Lung (tissue), 12 donors: ENCODE data around the gene TNIK. TPM values are rescaled to one million over a fixed set of nuclear protein-coding genes. Genes with fewer than 3 reads are reported as not detected.

Experiments
- ATAC-seq: fragments of 200-7000 bp; cut with Tn5 transposase; one replicate; pipeline ENCODE4 v1.9.1; 2020; ENCODE audit warnings: moderate number of reproducible peaks; ENCODE audit not compliant: insufficient read depth, low FRiP score
- DNase-seq, 3 donors: peaks; one replicate each; pipeline ENCODE4 v3.0.0-alpha.2; 2013 to 2017
- H3K27ac ChIP-seq, 2 donors: one replicate each; pipeline ENCODE4 v1.5.1; 2013; ENCODE audit warnings: mild to moderate bottlenecking in 2 of 2, moderate library complexity in 2 of 2, control low read depth in 1 of 2, inconsistent platforms in 1 of 2, low read depth in 1 of 2, low read length in 1 of 2
- H3K27me3 ChIP-seq, 3 donors: one replicate each; pipeline ENCODE4 v1.5.1; 2013; ENCODE audit warnings: low read length in 2 of 3; ENCODE audit not compliant: control insufficient read depth in 3 of 3, insufficient read depth in 3 of 3
- H3K36me3 ChIP-seq, 4 donors: one replicate each; pipeline ENCODE4 v1.5.1; 2013; ENCODE audit warnings: low read length in 4 of 4, mild to moderate bottlenecking in 1 of 4, moderate library complexity in 1 of 4; ENCODE audit not compliant: control insufficient read depth in 4 of 4, insufficient read depth in 4 of 4
- H3K4me1 ChIP-seq, 5 donors: one replicate each; pipeline ENCODE4 v1.5.1; 2013; ENCODE audit warnings: low read length in 5 of 5, mild to moderate bottlenecking in 2 of 5, moderate library complexity in 1 of 5; ENCODE audit not compliant: control insufficient read depth in 5 of 5, insufficient read depth in 5 of 5
- H3K4me3 ChIP-seq: one replicate; pipeline ENCODE4 v1.5.1; 2013; ENCODE audit warnings: mild to moderate bottlenecking, control low read depth, moderate library complexity
- H3K9ac ChIP-seq, 2 donors: one replicate each; pipeline ENCODE4 v1.5.1; 2013; ENCODE audit warnings: low read length in 2 of 2, control low read depth in 1 of 2; ENCODE audit not compliant: insufficient read depth in 1 of 2
- H3K9me3 ChIP-seq, 4 donors: one replicate each; pipeline ENCODE4 v1.5.1; 2013; ENCODE audit warnings: low read length in 3 of 4, mild to moderate bottlenecking in 1 of 4, moderate library complexity in 1 of 4; ENCODE audit not compliant: control insufficient read depth in 4 of 4, insufficient read depth in 3 of 4
- CTCF ChIP-seq: IDR thresholded peaks from 2 replicates; pipeline ENCODE4 v1.5.1; 2012; ENCODE audit warnings: mild to moderate bottlenecking; ENCODE audit errors: control extremely low read depth, extremely low read depth
- WGBS, 2 donors: extraction: QIAGEN DNeasy Blood & Tissue Kit; methylation state at CpG; one replicate each; pipeline ENCODE4 v1.1.7; 2013; 5-methylcytosine and 5-hydroxymethylcytosine counted together
- polyA plus RNA-seq, 2 donors: library from polyadenylated mRNA; stranded (reverse); fragments of 200-250 nt; gene quantifications; one replicate each; pipeline ENCODE4 v1.2.1, GENCODE V29; 2013
- total RNA-seq, 2 donors: library from RNA; depleted of rRNA in 1 of 2; stranded (reverse); fragments of >200 nt in 1 of 2; gene quantifications; one replicate each; pipeline ENCODE4 v1.2.1, GENCODE V29; 2014 to 2021
- donor health status: control.
- donor health status: control.
- donor health status: Bipolar disorder and iron deficiency.
- donor health status: healthy.
- donor health status: DM: yes; HTN: yes; CAD: no.

Gene TNIK
- total and polyA plus RNA-seq, 4 donors: 9.4 to 36.3 (median 14.3) TPM

GRCh38 chr3:171446801-171447578 is 13.2 kb downstream of the TNIK start:
- H3K36me3 ChIP-seq: no peaks in the 10 kb centered on the region
- ATAC-seq: no peak
- TF ChIP-seq CTCF: no peak

GRCh38 chr3:171446301-171446700 is 13.9 kb downstream of the TNIK start:
- no peak overlapping the region for H3K27ac ChIP-seq

More at GRCh38 chr3:171446801-171447578, 13.2 kb downstream of the TNIK start:
- Histone ChIP-seq H3K9ac (no peak overlapping the region), H3K27me3 (no peaks in the 10 kb centered on the region), H3K4me1 (peaks cover 0 to 33% (median 10%) of the 10 kb centered on the region in 5 donors), H3K9me3 (no peaks in the 10 kb centered on the region), H3K4me3 (no peak overlapping the region), H3K27ac (no peak overlapping the region)
- 85 to 97% methylated on average over 12 of the region's 12 CpGs for WGBS, 2 donors
- DNase-seq: no peak

GRCh38 chr3:171445620-171446204 is 14.5 kb downstream of the TNIK start:
- no peak overlapping the region for H3K27ac ChIP-seq
- H3K36me3 ChIP-seq: no peaks in the 10 kb centered on the region
- no peak overlapping the region for H3K9ac ChIP-seq
- TF ChIP-seq CTCF: no peak
- ATAC-seq (no peak), DNase-seq (no peak)
- peaks cover 0 to 30% (median 10%) of the 10 kb centered on the region in 5 donors for H3K4me1 ChIP-seq
- no peak overlapping the region for H3K4me3 ChIP-seq
- no peaks in the 10 kb centered on the region for H3K9me3 ChIP-seq
- no peaks in the 10 kb centered on the region for H3K27me3 ChIP-seq
- WGBS, 2 donors: 85 to 93% methylated on average over 6 of the region's 6 CpGs

More at GRCh38 chr3:171446301-171446700, 13.9 kb downstream of the TNIK start:
- peaks cover 0 to 32% (median 10%) of the 10 kb centered on the region in 5 donors for H3K4me1 ChIP-seq
- H3K27me3 ChIP-seq: no peaks in the 10 kb centered on the region
- ATAC-seq (no peak), DNase-seq (no peak)
- no peak overlapping the region for H3K9ac ChIP-seq
- TF ChIP-seq CTCF: no peak
- no peak overlapping the region for H3K4me3 ChIP-seq
- H3K9me3 ChIP-seq: no peaks in the 10 kb centered on the region
- WGBS, 2 donors: 69 to 86% methylated on average over 1 of the region's 1 CpG
- no peaks in the 10 kb centered on the region for H3K36me3 ChIP-seq
